Astrocyte (in vitro differentiated cells and primary cell): ENCODE results near the gene SATB2. TPM values are rescaled to one million over a fixed set of nuclear protein-coding genes. Genes with fewer than 3 reads are reported as not detected.

Experiments
- DNase-seq: peaks from one replicate; pipeline ENCODE4 v3.0.0-alpha.2; 2010; ENCODE audit warnings: low read depth
- FAIRE-seq: peaks from 2 replicates; lab custom pipeline; 2011; peaks lifted over from hg19 to GRCh38; lab: Jason Lieb, UNC
- H2AFZ ChIP-seq: 2 replicates; pipeline ENCODE4 v1.6.0; 2012; ENCODE audit warnings: low read depth, low read length, inconsistent platforms
- H3K27ac ChIP-seq: 2 replicates; pipeline ENCODE4 v1.5.1; 2011; ENCODE audit warnings: low read depth, low read length, inconsistent platforms
- H3K27me3 ChIP-seq: 2 replicates; pipeline ENCODE4 v1.6.0; 2011; ENCODE audit warnings: low read length, inconsistent platforms; ENCODE audit not compliant: insufficient read depth
- H3K36me3 ChIP-seq: 2 replicates; pipeline ENCODE4 v1.5.1; 2011; ENCODE audit warnings: low read length, inconsistent platforms; ENCODE audit not compliant: insufficient read depth
- H3K4me1 ChIP-seq: 2 replicates; pipeline ENCODE4 v1.5.1; 2011; ENCODE audit warnings: low read length, inconsistent platforms; ENCODE audit not compliant: insufficient read depth
- H3K4me2 ChIP-seq: 2 replicates; pipeline ENCODE4 v1.6.0; 2012; ENCODE audit warnings: low read length, inconsistent platforms
- H3K4me3 ChIP-seq: 2 replicates; pipeline ENCODE4 v1.5.1; 2011; ENCODE audit warnings: low read depth, mild to moderate bottlenecking, low read length, inconsistent platforms; ENCODE audit not compliant: insufficient read depth
- H3K79me2 ChIP-seq: 2 replicates; pipeline ENCODE4 v1.6.0; 2012; ENCODE audit warnings: mild to moderate bottlenecking, low read length, inconsistent platforms; ENCODE audit not compliant: insufficient read depth
- H3K9ac ChIP-seq: 2 replicates; pipeline ENCODE4 v1.6.0; 2012; ENCODE audit warnings: mild to moderate bottlenecking, low read length, inconsistent platforms
- H3K9me3 ChIP-seq: 2 replicates; pipeline ENCODE4 v1.5.1; 2012; ENCODE audit warnings: low read depth, mild to moderate bottlenecking, low read length, inconsistent platforms; ENCODE audit not compliant: insufficient read depth
- H4K20me1 ChIP-seq: 2 replicates; pipeline ENCODE4 v1.6.0; 2012; ENCODE audit warnings: low read length, inconsistent platforms; ENCODE audit not compliant: insufficient read depth
- H3K27ac Mint-ChIP-seq: one replicate; pipeline ENCODE4 v1.8.0; 2021; ENCODE audit warnings: mild to moderate bottlenecking, mixed read lengths; ENCODE audit not compliant: unreplicated experiment
- H3K27me3 Mint-ChIP-seq: one replicate; pipeline ENCODE4 v1.8.0; 2021; ENCODE audit warnings: low read depth, mixed read lengths; ENCODE audit not compliant: unreplicated experiment
- H3K36me3 Mint-ChIP-seq: one replicate; pipeline ENCODE4 v1.8.0; 2021; ENCODE audit warnings: low read depth, mixed read lengths; ENCODE audit not compliant: unreplicated experiment
- H3K4me1 Mint-ChIP-seq: one replicate; pipeline ENCODE4 v1.8.0; 2021; ENCODE audit warnings: low read depth, mixed read lengths; ENCODE audit not compliant: unreplicated experiment
- H3K4me3 Mint-ChIP-seq: one replicate; pipeline ENCODE4 v1.8.0; 2021; ENCODE audit warnings: mild to moderate bottlenecking, moderate library complexity, mixed read lengths; ENCODE audit not compliant: unreplicated experiment
- H3K9me3 Mint-ChIP-seq: one replicate; pipeline ENCODE4 v1.8.0; 2021; ENCODE audit warnings: mild to moderate bottlenecking, mixed read lengths; ENCODE audit not compliant: unreplicated experiment
- CTCF ChIP-seq: IDR thresholded peaks from 2 replicates; pipeline ENCODE4 v1.5.1; 2011; ENCODE audit warnings: low read depth, mild to moderate bottlenecking, inconsistent platforms, low read length, moderate library complexity; ENCODE audit not compliant: insufficient read depth
- EZH2 ChIP-seq: IDR thresholded peaks from 2 replicates; pipeline ENCODE4 v1.6.1; 2012; ENCODE audit warnings: mild to moderate bottlenecking, low read length, inconsistent platforms; ENCODE audit not compliant: insufficient read depth
- total RNA-seq: library from RNA; stranded (reverse); gene quantifications from 2 replicates; pipeline ENCODE4 v1.2.1, GENCODE V29; 2021

Gene SATB2
- total RNA-seq, 1 donor from 2014 or later, result 12.3 TPM

GRCh38 chr2:199381531-199381930, 76.2 kb downstream of the SATB2 start:
- Histone ChIP-seq H4K20me1 (no peaks in the 10 kb centered on the region), H3K4me1 (peaks cover 2% of the 10 kb centered on the region), H3K9ac (no peak overlapping the region), H3K4me3 (no peak overlapping the region), H3K79me2 (no peaks in the 10 kb centered on the region), H3K27me3 (no peaks in the 10 kb centered on the region), H3K27ac (no peak overlapping the region), H3K4me2 (no peak overlapping the region), H3K36me3 (peaks cover 3% of the 10 kb centered on the region), H3K9me3 (no peaks in the 10 kb centered on the region), H2AFZ (no peak overlapping the region)
- Mint-ChIP-seq H3K4me3 (no peak overlapping the region), H3K4me1 (no peaks in the 10 kb centered on the region), H3K27ac (no peak overlapping the region), H3K27me3 (no peaks in the 10 kb centered on the region), H3K36me3 (peaks cover 4% of the 10 kb centered on the region), H3K9me3 (no peaks in the 10 kb centered on the region)
- DNase-seq, result no peak
- TF ChIP-seq CTCF (no peak), EZH2 (no peak)
- FAIRE-seq, result no peak

- Mint-ChIP-seq H3K4me3 (no peak overlapping the region), H3K27ac (no peak overlapping the region), H3K9me3 (no peaks in the 10 kb centered on the region), H3K36me3 (peaks cover 4% of the 10 kb centered on the region), H3K4me1 (no peaks in the 10 kb centered on the region), H3K27me3 (no peaks in the 10 kb centered on the region)
- no peaks in the 10 kb centered on the region for H4K20me1 ChIP-seq
- H3K4me3 ChIP-seq, result no peak overlapping the region
- H3K36me3 ChIP-seq, result peaks cover 3% of the 10 kb centered on the region
- H3K9me3 ChIP-seq, result no peaks in the 10 kb centered on the region
- no peak overlapping the region for H3K4me2 ChIP-seq
- TF ChIP-seq EZH2 (no peak), CTCF (no peak)
- peak; percentile 58 for DNase-seq
- H3K4me1 ChIP-seq, result peaks cover 2% of the 10 kb centered on the region
- H3K79me2 ChIP-seq, result no peaks in the 10 kb centered on the region
- no peak overlapping the region for H3K9ac ChIP-seq
- H2AFZ ChIP-seq, result no peak overlapping the region
- FAIRE-seq, result peak; percentile 47
- H3K27ac ChIP-seq, result no peak overlapping the region
- no peaks in the 10 kb centered on the region for H3K27me3 ChIP-seq
Observed at GRCh38 chr2:199378948-199379650, 78.6 kb downstream of the SATB2 start.

GRCh38 chr2:199370150-199370780, 87.5 kb downstream of the SATB2 start:
- no peaks in the 10 kb centered on the region for H4K20me1 ChIP-seq
- H3K4me3 Mint-ChIP-seq, result no peak overlapping the region
- peak overlapping the region; percentile 11 for H3K27ac ChIP-seq
- no peak overlapping the region for H3K27ac Mint-ChIP-seq
- no peak overlapping the region for H3K9ac ChIP-seq
- FAIRE-seq, result peak; percentile 39
- H3K79me2 ChIP-seq, result no peaks in the 10 kb centered on the region
- H3K4me2 ChIP-seq, result no peak overlapping the region
- no peaks in the 10 kb centered on the region for H3K36me3 Mint-ChIP-seq
- H3K27me3 ChIP-seq, result no peaks in the 10 kb centered on the region
- H2AFZ ChIP-seq, result no peak overlapping the region
- no peak overlapping the region for H3K4me3 ChIP-seq
- no peaks in the 10 kb centered on the region for H3K9me3 ChIP-seq
- no peaks in the 10 kb centered on the region for H3K27me3 Mint-ChIP-seq
- peaks cover 3% of the 10 kb centered on the region for H3K36me3 ChIP-seq
- H3K4me1 ChIP-seq, result peaks cover 3% of the 10 kb centered on the region
- peak; percentile 55 for DNase-seq
- H3K4me1 Mint-ChIP-seq, result peaks cover 4% of the 10 kb centered on the region
- H3K9me3 Mint-ChIP-seq, result no peaks in the 10 kb centered on the region
- TF ChIP-seq CTCF (no peak), EZH2 (no peak)
